SK-N-SH (cell line): ENCODE measurements around the gene ZNF516. TPM values are rescaled to one million over a fixed set of nuclear protein-coding genes. Genes with fewer than 3 reads are reported as not detected.

Experiments used
- CTCF ChIA-PET: fragments of 300-600, 350-600 bp; formaldehyde crosslinking; extraction: SDS; loops from one replicate; lab custom pipeline; 2021; lab: Yijun Ruan, JAX
- POLR2A ChIA-PET: fragments of 350-600 bp; sonication (Branson Sonifier 250); formaldehyde crosslinking; extraction: SDS; loops from one replicate; lab custom pipeline; 2020; ENCODE audit warnings: antibody characterized with exemption, inconsistent platforms; lab: Yijun Ruan, JAX
- DNase-seq: peaks from one replicate; pipeline ENCODE4 v3.0.0; 2012
- H2AFZ ChIP-seq: fragments of 200-600 bp; sonication (generic); 2 replicates; pipeline ENCODE4 v1.8.1; 2016; ENCODE audit warnings: antibody characterized with exemption, mild to moderate bottlenecking, low read depth
- H3F3A ChIP-seq: fragments of 200-600 bp; sonication (generic); replicated peaks from 2 replicates; pipeline ENCODE3; 2016; ENCODE audit warnings: antibody characterized with exemption, mild to moderate bottlenecking; ENCODE audit not compliant: insufficient read depth
- H3K27ac ChIP-seq, 2 experiments: fragments of 200-500 bp in 1 of 2; fragments of 200-600 bp in 1 of 2; sonication (Bioruptor generic) in 1 of 2; sonication (generic), shearing (Covaris generic) in 1 of 2; 2 replicates each; pipeline versions ENCODE4 v1.5.1 to v1.6.1; 2014 to 2016; ENCODE audit warnings: low read depth in 2 of 2, inconsistent platforms in 1 of 2, low read length in 1 of 2, mild to moderate bottlenecking in 1 of 2, mixed read lengths in 1 of 2
- H3K27me3 ChIP-seq: fragments of 200-600 bp; sonication (generic), shearing (Covaris generic); 2 replicates; pipeline ENCODE4 v1.6.1; 2016; ENCODE audit warnings: mixed run types; ENCODE audit not compliant: insufficient read depth
- H3K36me3 ChIP-seq, 2 experiments: fragments of 200-500 bp in 1 of 2; fragments of 200-600 bp in 1 of 2; sonication (Bioruptor generic) in 1 of 2; sonication (generic) in 1 of 2; replicated peaks in 1 of 2; 2 replicates each; pipeline versions ENCODE3 to v1.5.1; 2014 to 2016; ENCODE audit warnings: low read length in 1 of 2, mild to moderate bottlenecking in 1 of 2; ENCODE audit not compliant: insufficient read depth in 2 of 2, control insufficient read depth in 1 of 2
- H3K4me1 ChIP-seq, 2 experiments: fragments of 200-500 bp in 1 of 2; fragments of 200-600 bp in 1 of 2; sonication (Bioruptor generic) in 1 of 2; sonication (generic), shearing (Covaris generic) in 1 of 2; 2 replicates each; pipeline versions ENCODE4 v1.5.1 to v1.6.1; 2014 to 2016; ENCODE audit warnings: low read depth in 1 of 2, low read length in 1 of 2, mixed run types in 1 of 2; ENCODE audit not compliant: insufficient read depth in 2 of 2, control insufficient read depth in 1 of 2
- H3K4me2 ChIP-seq: fragments of 200-600 bp; sonication (generic), shearing (Covaris generic); 2 replicates; pipeline ENCODE4 v1.6.1; 2017; ENCODE audit warnings: mixed run types
- H3K4me3 ChIP-seq, 2 experiments: fragments of 200-500 bp in 1 of 2; fragments of 200-600 bp in 1 of 2; sonication (Bioruptor generic) in 1 of 2; sonication (generic), shearing (Covaris generic) in 1 of 2; 2 replicates each; pipeline versions ENCODE4 v1.5.1 to v1.8.1; 2014 to 2016; ENCODE audit warnings: low read depth in 2 of 2, inconsistent platforms in 1 of 2, low read length in 1 of 2, mild to moderate bottlenecking in 1 of 2, mixed read lengths in 1 of 2, moderate library complexity in 1 of 2
- H3K79me2 ChIP-seq: fragments of 200-600 bp; sonication (generic); 2 replicates; pipeline ENCODE4 v1.8.1; 2017; ENCODE audit warnings: mild to moderate bottlenecking; ENCODE audit not compliant: insufficient read depth
- H3K9ac ChIP-seq: fragments of 200-600 bp; sonication (generic); 2 replicates; pipeline ENCODE4 v1.6.1; 2017; ENCODE audit warnings: mixed run types
- H3K9me2 ChIP-seq: fragments of 200-600 bp; sonication (generic); 2 replicates; pipeline ENCODE4 v1.6.1; 2017; ENCODE audit warnings: mixed run types
- H3K9me3 ChIP-seq: fragments of 200-600 bp; sonication (generic); 2 replicates; pipeline ENCODE4 v1.6.1; 2017; ENCODE audit warnings: mixed run types, mild to moderate bottlenecking, moderate library complexity
- H4K20me1 ChIP-seq: fragments of 200-600 bp; sonication (generic); 2 replicates; pipeline ENCODE4 v1.6.1; 2017; ENCODE audit warnings: mild to moderate bottlenecking, mixed run types; ENCODE audit not compliant: insufficient read depth
- CHD2 ChIP-seq: fragments of 150-350 bp; IDR thresholded peaks from 2 replicates; pipeline ENCODE4 v1.6.1; 2018; ENCODE audit warnings: low read length; ENCODE audit not compliant: partially characterized antibody
- FOXJ3 ChIP-seq: sonication (generic); formaldehyde crosslinking; IDR thresholded peaks from 2 replicates; pipeline ENCODE4 v1.5.1; 2020; ENCODE audit warnings: mild to moderate bottlenecking, missing genetic modification reagents
- IRF3 ChIP-seq: fragments of 150-350 bp; IDR thresholded peaks from 2 replicates; pipeline ENCODE4 v1.6.1; 2016; ENCODE audit warnings: mild to moderate bottlenecking, low read depth, low read length
- MXI1 ChIP-seq: IDR thresholded peaks from 2 replicates; pipeline ENCODE4 v1.6.1; 2012; ENCODE audit warnings: mild to moderate bottlenecking, low read depth, low read length, improper control_type of control experiment
- NFIC ChIP-seq: IDR thresholded peaks from 2 replicates; pipeline ENCODE4 v1.4.0; 2012; ENCODE audit warnings: borderline replicate concordance
- PBX3 ChIP-seq: IDR thresholded peaks from 2 replicates; pipeline ENCODE4; 2012
- RXRA ChIP-seq: IDR thresholded peaks from 2 replicates; pipeline ENCODE4 v1.4.0; 2012; ENCODE audit warnings: low read depth, mild to moderate bottlenecking, borderline replicate concordance
- SIN3A ChIP-seq: IDR thresholded peaks from 2 replicates; pipeline ENCODE4 v1.6.1; 2012; ENCODE audit warnings: low read depth, mild to moderate bottlenecking, low read length, moderate library complexity, borderline replicate concordance
- SMC3 ChIP-seq: IDR thresholded peaks from 2 replicates; pipeline ENCODE4 v1.6.1; 2012; ENCODE audit warnings: low read depth, low read length, improper control_type of control experiment
- TEAD4 ChIP-seq: IDR thresholded peaks from 2 replicates; pipeline ENCODE4 v1.4.0; 2012; ENCODE audit warnings: mild to moderate bottlenecking, borderline replicate concordance; ENCODE audit not compliant: insufficient read depth
- USF1 ChIP-seq: IDR thresholded peaks from 2 replicates; pipeline ENCODE4 v1.4.0; 2012; ENCODE audit warnings: low read depth, borderline replicate concordance
- USF2 ChIP-seq: fragments of 150-350 bp; IDR thresholded peaks from 2 replicates; pipeline ENCODE4 v1.6.1; 2017; ENCODE audit warnings: antibody characterized with exemption, low read length, low read depth, borderline replicate concordance
- YY1 ChIP-seq: IDR thresholded peaks from 2 replicates; pipeline ENCODE4 v1.4.0; 2012; ENCODE audit warnings: low read depth, mild to moderate bottlenecking
- WGBS: methylation state at CpG from one replicate; pipeline ENCODE4 v1.1.6; 2017; ENCODE audit warnings: low lambda C conversion rate; 5-methylcytosine and 5-hydroxymethylcytosine counted together
- polyA plus RNA-seq, 3 experiments: library from polyadenylated mRNA; depleted of rRNA; stranded (reverse); fragments of >200 nt; gene quantifications; 2 replicates each; pipeline ENCODE4 v1.2.3, GENCODE V29; 2012

Gene ZNF516
- polyA plus RNA-seq, 1 of the 3 experiments (the other 2 are of a cell fraction), result 4.4 TPM

DNA sequence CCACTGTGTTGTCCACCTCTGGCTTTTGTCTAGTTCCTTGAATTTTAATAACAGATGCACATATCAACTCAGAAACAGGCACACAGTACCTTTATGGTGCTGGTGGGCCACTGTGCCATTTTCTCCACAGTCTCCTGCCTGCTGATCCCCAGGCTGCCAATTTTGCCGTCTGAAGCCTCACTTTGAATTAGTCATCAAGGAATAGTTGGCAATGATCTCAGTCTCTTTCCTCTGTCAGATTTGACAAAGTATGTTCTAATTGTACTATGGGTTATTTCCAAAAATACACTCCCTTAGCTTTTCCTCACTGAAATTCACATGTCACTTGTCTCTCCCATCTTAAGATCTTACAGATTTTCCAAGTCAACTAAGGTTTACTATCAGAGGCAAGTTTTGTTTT is 140.7 kb downstream of the ZNF516 start:
- Histone ChIP-seq H2AFZ (no peak overlapping the region), H3K9me2 (no peaks in the 10 kb centered on the region), H3K27ac (no peak overlapping the region), H3K27me3 (no peaks in the 10 kb centered on the region), H3K9ac (no peak overlapping the region), H3K36me3 (peaks cover 0 to 2% of the 10 kb centered on the region in 2 experiments), H3K4me1 (peaks cover 7 to 8% of the 10 kb centered on the region in 2 experiments; a peak in 3 of 4 replicates), H4K20me1 (no peaks in the 10 kb centered on the region), H3K79me2 (no peaks in the 10 kb centered on the region), H3K4me2 (no peak overlapping the region), H3K9me3 (no peaks in the 10 kb centered on the region), H3F3A (no peaks in the 10 kb centered on the region), H3K4me3 (no peak overlapping the region)
- no peak for DNase-seq
- TF ChIP-seq TEAD4 (no peak), NFIC (no peak), PBX3 (no peak), FOXJ3 (CRISPR knock-in tag) (no peak), YY1 (no peak), CHD2 (no peak), USF1 (no peak), IRF3 (no peak), SIN3A (no peak)
- POLR2A ChIA-PET, result no interaction called here
- 25% methylated on average over 1 of the region's 1 CpG for WGBS
- CTCF ChIA-PET, result no interaction called here

GRCh38 chr18:76353500-76353899 is 141.5 kb downstream of the ZNF516 start:
- Histone ChIP-seq H3K9me2 (no peaks in the 10 kb centered on the region), H3K27me3 (no peaks in the 10 kb centered on the region), H3K4me2 (no peak overlapping the region), H3K79me2 (no peaks in the 10 kb centered on the region), H3K9ac (no peak overlapping the region), H3K36me3 (peaks cover 0 to 2% of the 10 kb centered on the region in 2 experiments), H3K9me3 (no peaks in the 10 kb centered on the region), H3K4me1 (peaks cover 7 to 12% of the 10 kb centered on the region in 2 experiments; a peak in 3 of 4 replicates), H4K20me1 (no peaks in the 10 kb centered on the region), H3K4me3 (no peak overlapping the region), H3F3A (no peaks in the 10 kb centered on the region), H3K27ac (no peak overlapping the region), H2AFZ (no peak overlapping the region)
- 69% methylated on average over 3 of the region's 3 CpGs for WGBS
- no peak for DNase-seq
- POLR2A ChIA-PET, result no interaction called here
- CTCF ChIA-PET, result no interaction called here
- TF ChIP-seq SMC3 (no peak), PBX3 (no peak), SIN3A (no peak), RXRA (no peak), MXI1 (no peak), USF2 (no peak), FOXJ3 (CRISPR knock-in tag) (no peak)
